Peyer's patch (tissue), 4 donors: ENCODE results near the gene LIPC. TPM values are rescaled to one million over a fixed set of nuclear protein-coding genes. Genes with fewer than 3 reads are reported as not detected.

Experiments used
- DNase-seq, 3 donors: peaks; one replicate each; pipeline ENCODE4 v3.0.0-alpha.2; 2017 to 2019
- H3K27ac ChIP-seq, 4 donors: fragments of 200-600 bp; sonication (generic); one replicate each; pipeline ENCODE4 v1.5.1; 2016 to 2019
- H3K27me3 ChIP-seq, 2 donors: fragments of 200-600 bp; sonication (generic); one replicate each; pipeline ENCODE4 v1.5.1; 2019
- H3K36me3 ChIP-seq, 3 donors: fragments of 200-600 bp; sonication (generic); one replicate each; pipeline ENCODE4 v1.5.1; 2016 to 2019
- H3K4me1 ChIP-seq, 4 donors: fragments of 200-600 bp; sonication (generic); one replicate each; pipeline ENCODE4 v1.5.1; 2016 to 2019
- H3K4me3 ChIP-seq, 4 donors: fragments of 200-600 bp; sonication (generic); 1 replicate in 3 of 4; 2 replicates in 1 of 4; pipeline ENCODE4 v1.5.1; 2016 to 2019; ENCODE audit warnings: mild to moderate bottlenecking in 1 of 4
- H3K9me3 ChIP-seq, 4 donors: fragments of 200-600 bp; sonication (generic); one replicate each; pipeline ENCODE4 v1.5.1; 2016 to 2019; ENCODE audit warnings: mild to moderate bottlenecking in 1 of 4
- POLR2A ChIP-seq, 2 donors: fragments of 450-650 bp; IDR thresholded peaks; one replicate each; pipeline ENCODE4 v1.5.1; 2017; ENCODE audit warnings: antibody characterized with exemption in 2 of 2, mild to moderate bottlenecking in 2 of 2, moderate library complexity in 2 of 2
- total RNA-seq, 4 donors: library from RNA; depleted of rRNA; stranded (reverse); fragments of >200 nt; gene quantifications; one replicate each; pipeline ENCODE4 v1.1.0, GENCODE V29; 2016
- TF ChIP-seq, protein P1 (sequence below), 6 experiments: fragments of 450-650 bp in 4 of 6; fragments of 200-600 bp in 2 of 6; sonication (generic) in 1 of 6; IDR thresholded peaks; one replicate each; pipeline ENCODE4 v1.5.1; 2017 to 2019; ENCODE audit warnings: antibody characterized with exemption in 6 of 6, mild to moderate bottlenecking in 3 of 6, moderate library complexity in 1 of 6

LIPC gene
- total RNA-seq, 4 donors from 2014 or later: 0.40 to 8.9 (median 1.0) TPM; not detected in 1

DNA sequence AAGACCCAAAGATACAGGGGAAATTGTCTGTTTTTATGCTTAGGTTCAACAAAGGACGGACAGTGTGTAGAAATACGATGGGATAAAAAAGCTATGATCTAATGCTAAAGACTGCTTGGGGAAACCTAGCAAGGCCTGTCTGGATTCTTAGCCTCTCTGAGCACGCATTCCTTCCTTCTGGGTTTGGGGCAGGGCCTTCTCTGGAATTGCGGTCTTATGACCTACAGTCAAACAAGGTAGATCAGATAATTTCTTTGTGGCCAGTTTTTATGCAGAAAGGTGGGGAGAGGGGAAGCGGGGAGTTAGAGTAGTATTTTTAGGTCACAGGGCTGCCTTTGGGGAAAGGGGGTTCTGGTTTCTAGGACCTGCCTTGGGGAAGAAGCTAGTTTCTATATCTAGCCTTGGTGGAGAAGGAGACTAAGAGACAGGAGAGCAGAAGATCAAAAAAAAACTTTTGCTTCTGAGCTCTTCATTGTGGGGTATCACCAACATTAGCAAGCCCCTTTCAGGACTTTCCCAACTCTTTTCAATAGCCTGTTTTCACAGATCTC is 39.1 kb upstream of the LIPC start:
- DNase-seq: no peak
- no peaks in the 10 kb centered on the region for H3K9me3 ChIP-seq
- TF ChIP-seq POLR2A (IDR thresholded peaks at IDR 0.05): no peak
- TF ChIP-seq, protein P1, sequence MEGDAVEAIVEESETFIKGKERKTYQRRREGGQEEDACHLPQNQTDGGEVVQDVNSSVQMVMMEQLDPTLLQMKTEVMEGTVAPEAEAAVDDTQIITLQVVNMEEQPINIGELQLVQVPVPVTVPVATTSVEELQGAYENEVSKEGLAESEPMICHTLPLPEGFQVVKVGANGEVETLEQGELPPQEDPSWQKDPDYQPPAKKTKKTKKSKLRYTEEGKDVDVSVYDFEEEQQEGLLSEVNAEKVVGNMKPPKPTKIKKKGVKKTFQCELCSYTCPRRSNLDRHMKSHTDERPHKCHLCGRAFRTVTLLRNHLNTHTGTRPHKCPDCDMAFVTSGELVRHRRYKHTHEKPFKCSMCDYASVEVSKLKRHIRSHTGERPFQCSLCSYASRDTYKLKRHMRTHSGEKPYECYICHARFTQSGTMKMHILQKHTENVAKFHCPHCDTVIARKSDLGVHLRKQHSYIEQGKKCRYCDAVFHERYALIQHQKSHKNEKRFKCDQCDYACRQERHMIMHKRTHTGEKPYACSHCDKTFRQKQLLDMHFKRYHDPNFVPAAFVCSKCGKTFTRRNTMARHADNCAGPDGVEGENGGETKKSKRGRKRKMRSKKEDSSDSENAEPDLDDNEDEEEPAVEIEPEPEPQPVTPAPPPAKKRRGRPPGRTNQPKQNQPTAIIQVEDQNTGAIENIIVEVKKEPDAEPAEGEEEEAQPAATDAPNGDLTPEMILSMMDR (IDR thresholded peaks at IDR 0.05): no peak
- no peaks in the 10 kb centered on the region for H3K36me3 ChIP-seq
- no peak overlapping the region for H3K27ac ChIP-seq
- no peaks in the 10 kb centered on the region for H3K4me1 ChIP-seq
- H3K4me3 ChIP-seq: no peak overlapping the region
- no peaks in the 10 kb centered on the region for H3K27me3 ChIP-seq

DNA sequence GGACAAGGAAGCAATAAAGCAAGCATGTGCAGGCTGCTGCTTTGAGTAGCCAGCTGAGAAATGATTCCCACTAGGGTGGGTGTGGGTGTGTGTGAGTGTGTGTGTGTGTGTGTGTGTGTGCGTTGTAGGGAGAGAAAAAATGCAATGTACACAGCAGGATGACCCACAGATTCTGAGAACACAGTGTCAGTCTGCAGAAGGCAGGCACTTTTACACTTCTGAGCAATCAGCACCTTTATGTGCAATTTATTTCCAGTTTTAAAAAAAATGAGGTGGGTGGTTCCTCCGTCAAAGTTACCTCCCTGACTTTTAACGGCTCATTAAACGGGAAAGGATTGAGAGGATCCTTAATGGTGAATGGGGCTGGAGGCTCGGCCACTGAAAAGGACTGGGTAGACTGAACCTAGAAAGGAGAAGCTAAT is 38.5 kb upstream of the LIPC start:
- Histone ChIP-seq H3K27ac (no peak overlapping the region), H3K36me3 (no peaks in the 10 kb centered on the region), H3K4me1 (no peaks in the 10 kb centered on the region), H3K9me3 (no peaks in the 10 kb centered on the region), H3K27me3 (no peaks in the 10 kb centered on the region), H3K4me3 (no peak overlapping the region)
- TF ChIP-seq, protein P1 (IDR thresholded peaks at IDR 0.05): no peak
- TF ChIP-seq POLR2A (IDR thresholded peaks at IDR 0.05): no peak
- DNase-seq: no peak

DNA sequence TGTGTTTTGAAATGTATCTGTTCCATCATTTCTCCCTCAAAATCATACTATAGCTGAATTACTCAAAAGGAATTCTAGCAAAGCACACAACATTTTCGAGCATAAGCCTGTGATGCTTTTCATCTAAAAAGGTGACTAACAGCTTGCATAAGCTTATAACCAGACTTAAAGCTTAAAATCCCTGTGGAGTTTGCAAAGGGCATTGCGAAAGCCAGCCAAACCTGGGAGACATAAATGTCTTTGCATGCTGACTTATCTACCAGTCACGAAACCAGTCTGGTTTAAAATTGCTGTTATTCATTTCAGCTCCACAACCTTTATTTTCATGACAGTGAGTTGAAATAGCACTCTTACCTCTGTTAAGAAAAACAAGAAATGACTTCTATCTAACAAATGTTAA is 35.6 kb upstream of the LIPC start:
- H3K27me3 ChIP-seq: no peaks in the 10 kb centered on the region

DNA sequence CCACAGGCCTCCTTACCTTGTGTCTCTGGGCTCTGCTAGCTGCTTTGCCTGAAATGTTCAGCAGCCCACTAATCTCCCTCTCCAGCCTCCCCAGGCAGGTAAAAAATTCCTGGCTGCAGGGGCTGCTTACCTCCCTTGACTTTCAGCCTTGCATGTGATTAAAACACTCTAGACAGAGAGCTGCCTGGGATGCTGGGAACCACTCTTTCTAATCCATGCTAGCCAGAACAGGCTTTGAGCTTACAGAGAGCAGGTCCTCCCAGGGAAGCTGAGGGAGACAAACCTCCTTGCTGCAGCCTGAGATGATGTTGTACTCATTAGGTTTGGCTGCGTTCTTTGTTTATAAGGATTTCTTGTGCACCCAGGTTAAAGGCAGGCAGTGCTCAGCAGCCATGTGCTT is 33.7 kb upstream of the LIPC start:
- no peaks in the 10 kb centered on the region for H3K4me1 ChIP-seq
- DNase-seq: no peak
- H3K27me3 ChIP-seq: no peaks in the 10 kb centered on the region
- no peak overlapping the region for H3K27ac ChIP-seq
- H3K4me3 ChIP-seq: no peak overlapping the region
- no peaks in the 10 kb centered on the region for H3K36me3 ChIP-seq
- TF ChIP-seq, protein P1 (IDR thresholded peaks at IDR 0.05): no peak
- no peak for TF ChIP-seq POLR2A (IDR thresholded peaks at IDR 0.05)
- H3K9me3 ChIP-seq: no peaks in the 10 kb centered on the region

More for the DNA sequence above, 35.6 kb upstream of the LIPC start:
- H3K4me3 ChIP-seq: no peak overlapping the region
- no peaks in the 10 kb centered on the region for H3K9me3 ChIP-seq
- no peaks in the 10 kb centered on the region for H3K36me3 ChIP-seq
- no peak overlapping the region for H3K27ac ChIP-seq
- no peaks in the 10 kb centered on the region for H3K4me1 ChIP-seq
- TF ChIP-seq, protein P1 (IDR thresholded peaks at IDR 0.05): no peak
- TF ChIP-seq POLR2A (IDR thresholded peaks at IDR 0.05): no peak
- DNase-seq: no peak

DNA sequence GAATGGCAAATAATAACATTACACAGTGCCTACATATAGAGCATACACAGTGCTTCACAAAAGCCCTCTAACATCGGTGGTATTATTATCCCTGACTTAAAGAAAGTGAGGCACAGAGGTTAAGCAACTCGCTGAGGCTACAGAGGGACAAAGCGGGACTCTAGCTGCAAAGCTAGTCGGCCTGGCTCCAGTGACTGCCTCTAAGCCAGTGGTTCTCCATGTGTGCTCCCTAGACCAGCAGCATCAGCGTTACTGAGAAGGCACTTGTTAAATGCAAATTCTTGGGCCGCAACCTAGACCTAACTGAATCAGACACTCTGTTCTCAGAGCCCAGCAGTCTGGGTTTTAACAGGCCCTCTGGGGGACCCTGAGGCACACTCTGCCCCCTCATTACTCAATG is 33.1 kb upstream of the LIPC start:
- DNase-seq: no peak
- Histone ChIP-seq H3K9me3 (no peaks in the 10 kb centered on the region), H3K4me3 (no peak overlapping the region), H3K4me1 (no peaks in the 10 kb centered on the region), H3K36me3 (no peaks in the 10 kb centered on the region), H3K27me3 (no peaks in the 10 kb centered on the region), H3K27ac (no peak overlapping the region)
- no peak for TF ChIP-seq POLR2A (IDR thresholded peaks at IDR 0.05)
- TF ChIP-seq, protein P1 (IDR thresholded peaks at IDR 0.05): no peak

DNA sequence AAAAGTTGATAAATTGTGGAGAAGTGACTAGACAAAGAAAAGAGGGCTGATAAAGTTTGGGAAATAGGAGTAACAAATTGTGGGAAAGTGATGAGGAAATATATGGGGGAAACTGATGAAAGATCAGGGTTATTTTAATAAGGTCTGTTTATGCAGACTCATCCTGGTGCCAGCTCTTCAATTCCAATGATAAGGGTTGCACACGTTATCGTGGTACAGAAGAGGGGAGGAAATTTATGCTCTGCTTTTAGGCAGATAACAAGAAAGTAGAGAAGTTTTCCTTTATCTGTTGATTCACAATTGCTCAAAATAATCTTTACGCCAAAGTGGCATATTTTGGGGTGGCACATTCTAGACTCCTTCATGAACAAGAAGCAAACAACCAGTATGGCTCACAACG is 32.1 kb upstream of the LIPC start:
- no peak for DNase-seq
- Histone ChIP-seq H3K27ac (no peak overlapping the region), H3K36me3 (no peaks in the 10 kb centered on the region), H3K27me3 (no peaks in the 10 kb centered on the region), H3K4me3 (no peak overlapping the region), H3K9me3 (no peaks in the 10 kb centered on the region), H3K4me1 (no peaks in the 10 kb centered on the region)
- TF ChIP-seq POLR2A (IDR thresholded peaks at IDR 0.05): no peak
- TF ChIP-seq, protein P1 (IDR thresholded peaks at IDR 0.05): no peak
